Keratinocyte (primary cell): ENCODE measurements around the gene ESRRG. TPM values are rescaled to one million over a fixed set of nuclear protein-coding genes. Genes with fewer than 3 reads are reported as not detected.

Experiments used
- DNase-seq: peaks from one replicate; pipeline ENCODE4 v3.0.0-alpha.2; 2011; ENCODE audit warnings: low read depth, missing footprints, low spot score
- FAIRE-seq: peaks from 2 replicates; lab custom pipeline; 2011; peaks lifted over from hg19 to GRCh38; lab: Jason Lieb, UNC
- H2AFZ ChIP-seq: 2 replicates; pipeline ENCODE4 v1.6.0; 2012; ENCODE audit warnings: low read length, control low read depth, inconsistent platforms; ENCODE audit not compliant: control insufficient read depth
- H3K27ac ChIP-seq: 2 replicates; pipeline ENCODE4 v1.5.1; 2011; ENCODE audit warnings: low read length; ENCODE audit not compliant: control insufficient read depth, insufficient read depth
- H3K27me3 ChIP-seq: 3 replicates; pipeline ENCODE4 v1.6.0; 2011; ENCODE audit warnings: low read length; ENCODE audit not compliant: control insufficient read depth, insufficient read depth; ENCODE audit errors: extremely low read depth
- H3K36me3 ChIP-seq, 2 experiments: 2 replicates in 1 of 2; 3 replicates in 1 of 2; pipeline ENCODE4 v1.5.1; 2011; ENCODE audit warnings: low read length in 2 of 2, mild to moderate bottlenecking in 1 of 2; ENCODE audit not compliant: control insufficient read depth in 2 of 2, insufficient read depth in 2 of 2; ENCODE audit errors: extremely low read depth in 1 of 2
- H3K4me1 ChIP-seq: 3 replicates; pipeline ENCODE4 v1.5.1; 2011; ENCODE audit warnings: low read length; ENCODE audit not compliant: control insufficient read depth, insufficient read depth; ENCODE audit errors: extremely low read depth
- H3K4me2 ChIP-seq: 3 replicates; pipeline ENCODE4 v1.6.0; 2011; ENCODE audit warnings: low read depth, low read length; ENCODE audit not compliant: control insufficient read depth, insufficient read depth; ENCODE audit errors: extremely low read depth
- H3K4me3 ChIP-seq, 3 experiments: fragments of 200-600 bp in 1 of 3; sonication (generic) in 1 of 3; 2 replicates in 2 of 3; 3 replicates in 1 of 3; pipeline ENCODE4 v1.5.1; 2011 to 2016; ENCODE audit warnings: low read length in 3 of 3, mild to moderate bottlenecking in 3 of 3, control low read depth in 2 of 3, inconsistent platforms in 1 of 3, low read depth in 1 of 3, mixed read lengths in 1 of 3, mixed run types in 1 of 3, moderate library complexity in 1 of 3; ENCODE audit not compliant: control insufficient read depth in 2 of 3, insufficient read depth in 2 of 3; ENCODE audit errors: extremely low read depth in 1 of 3
- H3K79me2 ChIP-seq: 2 replicates; pipeline ENCODE4 v1.6.0; 2012; ENCODE audit warnings: low read length; ENCODE audit not compliant: control insufficient read depth, insufficient read depth
- H3K9ac ChIP-seq: 3 replicates; pipeline ENCODE4 v1.6.0; 2011; ENCODE audit warnings: low read length; ENCODE audit not compliant: control insufficient read depth, insufficient read depth; ENCODE audit errors: extremely low read depth
- H3K9me1 ChIP-seq: 3 replicates; pipeline ENCODE4 v1.6.0; 2011; ENCODE audit warnings: low read length; ENCODE audit not compliant: control insufficient read depth, insufficient read depth; ENCODE audit errors: extremely low read depth
- H3K9me3 ChIP-seq: 2 replicates; pipeline ENCODE4 v1.5.1; 2012; ENCODE audit warnings: low read depth, low read length; ENCODE audit not compliant: control insufficient read depth
- H4K20me1 ChIP-seq: 3 replicates; pipeline ENCODE4 v1.6.0; 2011; ENCODE audit warnings: low read length; ENCODE audit not compliant: control insufficient read depth, insufficient read depth; ENCODE audit errors: extremely low read depth
- EZH2 ChIP-seq: IDR thresholded peaks from one replicate; pipeline ENCODE4 v1.6.1; 2012; ENCODE audit warnings: inconsistent platforms, mild to moderate bottlenecking, low read length, moderate library complexity
- dilution Hi-C: fragments of 300-500 bp; cut with MboI; formaldehyde crosslinking; loops from one replicate; pipeline ENCODE4 v1.7.0; 2020; ENCODE audit warnings: low sequenced_read_pairs; ENCODE audit not compliant: extremely low pct_ligation_motif_present
- polyA plus RNA-seq, 5 experiments: library from polyadenylated mRNA; depleted of rRNA in 3 of 5; stranded (reverse) in 3 of 5; stranded (forward) in 1 of 5; unstranded in 1 of 5; fragments of >200 nt; gene quantifications; 1 replicate in 1 of 5; 2 replicates in 3 of 5; 3 replicates in 1 of 5; pipeline versions ENCODE4 v1.2.1 to v1.2.3, GENCODE V29; 2011 to 2012; ENCODE audit warnings: missing spikeins in 2 of 5, low read depth in 1 of 5, low replicate concordance in 1 of 5
- TF ChIP-seq, protein P1 (sequence below), 3 experiments: IDR thresholded peaks in 1 of 3; conservative IDR thresholded peaks in 1 of 3; optimal IDR thresholded peaks in 1 of 3; 2 replicates in 2 of 3; 3 replicates in 1 of 3; pipeline versions ENCODE3 to v1.5.1; 2011; ENCODE audit warnings: low read length in 3 of 3, mild to moderate bottlenecking in 3 of 3, moderate library complexity in 2 of 3, control low read depth in 1 of 3, inconsistent platforms in 1 of 3; ENCODE audit not compliant: insufficient read depth in 2 of 3; ENCODE audit errors: extremely low read depth in 1 of 3

Gene ESRRG
- polyA plus RNA-seq, 1 donor (not counting 4 experiments of a cell fraction or from before 2014, with no cell fraction given): 0.08 TPM

DNA sequence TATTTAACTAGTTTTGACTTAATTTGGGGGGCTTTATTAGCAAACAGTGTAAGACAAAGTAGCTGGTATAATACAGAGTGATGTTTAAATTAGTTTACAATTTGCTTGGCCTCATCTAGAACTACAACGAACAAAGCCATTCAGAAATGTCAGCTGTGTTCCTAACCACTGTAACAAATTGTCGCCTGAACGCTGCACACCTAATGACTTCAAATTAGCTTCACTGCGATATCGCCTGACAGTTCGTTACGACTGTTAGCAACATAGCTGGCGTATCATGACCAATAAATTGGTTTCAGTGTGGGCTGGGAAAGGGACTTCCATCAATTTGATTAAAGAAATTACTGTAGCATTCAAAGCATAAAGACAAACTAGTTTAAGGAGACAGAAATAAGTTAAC, 160.1 kb downstream of the ESRRG start:
- no peaks in the 10 kb centered on the region for H3K9me3 ChIP-seq
- FAIRE-seq (no peak), DNase-seq (no peak)
- no peaks in the 10 kb centered on the region for H3K79me2 ChIP-seq
- H3K27me3 ChIP-seq: no peaks in the 10 kb centered on the region
- no peak overlapping the region for H2AFZ ChIP-seq
- H3K27ac ChIP-seq: no peak overlapping the region
- H4K20me1 ChIP-seq: no peaks in the 10 kb centered on the region
- no peak overlapping the region for H3K4me3 ChIP-seq
- H3K36me3 ChIP-seq: no peaks in the 10 kb centered on the region
- TF ChIP-seq EZH2: no peak
- TF ChIP-seq, protein P1, sequence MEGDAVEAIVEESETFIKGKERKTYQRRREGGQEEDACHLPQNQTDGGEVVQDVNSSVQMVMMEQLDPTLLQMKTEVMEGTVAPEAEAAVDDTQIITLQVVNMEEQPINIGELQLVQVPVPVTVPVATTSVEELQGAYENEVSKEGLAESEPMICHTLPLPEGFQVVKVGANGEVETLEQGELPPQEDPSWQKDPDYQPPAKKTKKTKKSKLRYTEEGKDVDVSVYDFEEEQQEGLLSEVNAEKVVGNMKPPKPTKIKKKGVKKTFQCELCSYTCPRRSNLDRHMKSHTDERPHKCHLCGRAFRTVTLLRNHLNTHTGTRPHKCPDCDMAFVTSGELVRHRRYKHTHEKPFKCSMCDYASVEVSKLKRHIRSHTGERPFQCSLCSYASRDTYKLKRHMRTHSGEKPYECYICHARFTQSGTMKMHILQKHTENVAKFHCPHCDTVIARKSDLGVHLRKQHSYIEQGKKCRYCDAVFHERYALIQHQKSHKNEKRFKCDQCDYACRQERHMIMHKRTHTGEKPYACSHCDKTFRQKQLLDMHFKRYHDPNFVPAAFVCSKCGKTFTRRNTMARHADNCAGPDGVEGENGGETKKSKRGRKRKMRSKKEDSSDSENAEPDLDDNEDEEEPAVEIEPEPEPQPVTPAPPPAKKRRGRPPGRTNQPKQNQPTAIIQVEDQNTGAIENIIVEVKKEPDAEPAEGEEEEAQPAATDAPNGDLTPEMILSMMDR (optimal IDR thresholded peaks at IDR 0.05 in 1 of 3, IDR thresholded peaks at IDR 0.05 in 1 of 3, conservative IDR thresholded peaks at IDR 0.05 in 1 of 3; ENCODE audit: extremely low read depth in 1 of 3, insufficient read depth in 2 of 3, low read length in 3 of 3): no peak
- H3K9me1 ChIP-seq: no peaks in the 10 kb centered on the region
- dilution Hi-C loops: no loop called here
- no peak overlapping the region for H3K9ac ChIP-seq
- no peak overlapping the region for H3K4me2 ChIP-seq
- no peaks in the 10 kb centered on the region for H3K4me1 ChIP-seq

DNA sequence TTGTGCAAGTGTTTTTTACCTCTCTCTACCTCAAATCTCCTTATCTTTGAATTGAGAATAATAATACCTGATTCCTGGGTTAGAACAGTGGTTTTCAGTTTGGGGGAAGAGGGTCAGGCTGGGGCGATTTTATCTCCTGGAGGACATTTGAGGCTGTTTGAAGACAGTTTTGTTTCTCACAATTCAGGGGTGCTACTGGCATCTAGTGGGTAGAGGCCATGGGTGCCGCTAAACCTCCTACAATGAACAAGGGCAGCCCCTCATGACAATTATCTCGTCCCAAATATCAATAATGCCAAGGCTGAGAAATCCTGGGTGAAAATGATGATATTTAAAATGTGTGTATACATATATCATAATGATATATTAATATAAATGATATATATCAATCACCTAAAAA, 160.8 kb downstream of the ESRRG start:
- no peak for FAIRE-seq

More for the DNA sequence above, 160.8 kb downstream of the ESRRG start:
- no peak overlapping the region for H3K27ac ChIP-seq
- no peak overlapping the region for H3K4me2 ChIP-seq
- no peaks in the 10 kb centered on the region for H3K4me1 ChIP-seq
- no peaks in the 10 kb centered on the region for H3K27me3 ChIP-seq
- TF ChIP-seq EZH2: no peak
- TF ChIP-seq, protein P1 (optimal IDR thresholded peaks at IDR 0.05 in 1 of 3, IDR thresholded peaks at IDR 0.05 in 1 of 3, conservative IDR thresholded peaks at IDR 0.05 in 1 of 3; ENCODE audit: extremely low read depth in 1 of 3, insufficient read depth in 2 of 3, low read length in 3 of 3): peak in 1 of 3 experiments; percentile 33
- no peaks in the 10 kb centered on the region for H3K36me3 ChIP-seq
- no peaks in the 10 kb centered on the region for H3K9me3 ChIP-seq
- no peak overlapping the region for H2AFZ ChIP-seq
- H4K20me1 ChIP-seq: no peaks in the 10 kb centered on the region
- no peaks in the 10 kb centered on the region for H3K9me1 ChIP-seq
- no peak for DNase-seq
- H3K9ac ChIP-seq: no peak overlapping the region
- H3K79me2 ChIP-seq: no peaks in the 10 kb centered on the region
- dilution Hi-C loops: no loop called here
- H3K4me3 ChIP-seq: no peak overlapping the region
